Midbrain (tissue), 1 donor: ENCODE results near the gene ATOX1.

Experiments used
- DNase-seq: peaks from one replicate; lab custom pipeline; 2025; lab: John Stamatoyannopoulos, UW

The ATOX1 gene

DNA sequence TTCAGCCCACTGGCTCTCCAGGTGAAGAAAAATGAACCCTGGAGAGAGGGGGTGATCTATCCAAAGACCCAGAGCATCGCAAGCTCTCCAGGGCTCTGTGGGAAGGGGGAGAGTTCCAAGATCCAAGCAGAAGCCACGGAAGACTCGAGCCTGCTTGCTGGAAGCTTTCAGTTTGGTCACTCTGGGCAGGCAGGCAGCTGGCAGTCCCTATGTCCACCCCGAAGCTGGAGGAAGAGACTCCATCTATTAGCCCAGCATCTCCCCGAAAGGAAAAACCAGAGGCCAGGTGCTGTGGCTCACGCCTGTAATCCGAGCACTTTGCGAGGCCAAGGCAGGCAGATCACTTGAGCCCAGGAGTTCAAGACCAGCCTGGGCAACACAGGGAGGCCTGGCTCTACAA is 61.0 kb downstream of the ATOX1 start:
- no peak for DNase-seq

- DNase-seq: no peak
Measured at GRCh38 chr5:151696470-151697061, 61.9 kb downstream of the ATOX1 start.

DNA sequence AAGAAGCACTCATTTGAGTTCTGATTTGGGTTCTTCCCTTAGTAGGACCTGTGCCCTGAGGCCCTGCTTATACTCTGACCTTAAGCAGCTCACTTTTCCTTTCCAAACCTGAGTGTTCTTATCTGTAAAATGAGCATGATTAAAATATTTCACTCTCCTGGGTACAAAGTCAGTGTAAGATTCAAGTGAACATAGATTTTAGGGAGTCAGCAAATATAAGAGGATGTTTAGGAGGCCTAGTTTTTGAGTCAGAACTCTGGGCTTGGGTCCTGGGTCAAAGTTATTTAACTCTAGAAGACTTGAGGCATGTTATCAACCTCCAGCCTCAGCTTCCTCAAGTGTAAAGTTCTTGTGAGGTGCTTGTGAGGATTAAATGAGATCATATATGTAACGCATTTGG is 63.0 kb downstream of the ATOX1 start:
- no peak for DNase-seq

- peak; percentile 85 for DNase-seq
Measured at GRCh38 chr5:151694035-151694485, 64.4 kb downstream of the ATOX1 start.
